GM19035 (cell line): ENCODE data around the gene ARHGAP6.
"Not testable (repeated sequence)": the region's sequence is repeated elsewhere in the genome, so short reads cannot be mapped to it uniquely, and the experiment has no call there.

ENCODE experiments used
- ATAC-seq: cut with Tn5 transposase; IDR thresholded peaks from one replicate; pipeline ENCODE4 v1.9.1; 2021; ENCODE audit not compliant: unreplicated experiment

ARHGAP6 gene

GRCh38 chrX:11265352-11265751 is 400.4 kb downstream of the ARHGAP6 start:
- no peak for ATAC-seq

GRCh38 chrX:11264925-11265324 is 400.8 kb downstream of the ARHGAP6 start:
- no peak for ATAC-seq

- no peak for ATAC-seq
Measured at GRCh38 chrX:11261260-11261659, 404.5 kb downstream of the ARHGAP6 start.

GRCh38 chrX:11259437-11259836 is 406.3 kb downstream of the ARHGAP6 start:
- ATAC-seq, result no peak

- no peak for ATAC-seq
Measured at GRCh38 chrX:11257711-11258110, 408.0 kb downstream of the ARHGAP6 start.

- ATAC-seq, result no peak
Measured at GRCh38 chrX:11257290-11257689, 408.4 kb downstream of the ARHGAP6 start.

GRCh38 chrX:11254417-11255109 is 411.2 kb downstream of the ARHGAP6 start:
- no peak for ATAC-seq

GRCh38 chrX:11244636-11245035 is 421.1 kb downstream of the ARHGAP6 start:
- ATAC-seq, result no peak

GRCh38 chrX:11242704-11243103 is 423.0 kb downstream of the ARHGAP6 start:
- no peak for ATAC-seq

GRCh38 chrX:11241720-11242119 is 424.0 kb downstream of the ARHGAP6 start:
- ATAC-seq, result no peak

GRCh38 chrX:11239230-11239629 is 426.5 kb downstream of the ARHGAP6 start:
- ATAC-seq, result no peak

GRCh38 chrX:11235377-11235776 is 430.3 kb downstream of the ARHGAP6 start:
- ATAC-seq, result not testable (repeated sequence)

GRCh38 chrX:11215191-11215921 is 450.4 kb downstream of the ARHGAP6 start:
- no peak for ATAC-seq

GRCh38 chrX:11214346-11215190 is 451.2 kb downstream of the ARHGAP6 start:
- no peak for ATAC-seq

- no peak for ATAC-seq
Measured at GRCh38 chrX:11212741-11213140, 453.0 kb downstream of the ARHGAP6 start.

GRCh38 chrX:11210415-11210801 is 455.3 kb downstream of the ARHGAP6 start:
- no peak for ATAC-seq

GRCh38 chrX:11209798-11210414 is 455.8 kb downstream of the ARHGAP6 start:
- no peak for ATAC-seq

GRCh38 chrX:11206716-11207115 is 459.0 kb downstream of the ARHGAP6 start:
- ATAC-seq, result no peak

- ATAC-seq, result no peak
Measured at GRCh38 chrX:11205796-11206195, 459.9 kb downstream of the ARHGAP6 start.

GRCh38 chrX:11197671-11198070 is 468.0 kb downstream of the ARHGAP6 start:
- no peak for ATAC-seq

- no peak for ATAC-seq
Measured at GRCh38 chrX:11196476-11196875, 469.2 kb downstream of the ARHGAP6 start.
